DOHH2 (cell line): ENCODE data around the gene SCRG1.

ENCODE experiments used
- H3F3A ChIP-seq: fragments of 200-600 bp; sonication (generic), shearing (Covaris generic); 2 replicates; pipeline ENCODE4 v1.6.0; 2016; ENCODE audit warnings: antibody characterized with exemption, mild to moderate bottlenecking; ENCODE audit not compliant: control insufficient read depth, insufficient read depth
- H3K27ac ChIP-seq: fragments of 200-600 bp; sonication (generic); 2 replicates; pipeline ENCODE4 v1.5.1; 2014; ENCODE audit warnings: low read depth, mild to moderate bottlenecking, low read length, moderate library complexity
- H3K27me3 ChIP-seq: fragments of 200-600 bp; sonication (generic); 2 replicates; pipeline ENCODE4 v1.6.1; 2014; ENCODE audit warnings: mild to moderate bottlenecking, low read length, mixed read lengths; ENCODE audit not compliant: control insufficient read depth
- H3K36me3 ChIP-seq: fragments of 200-600 bp; sonication (generic); 2 replicates; pipeline ENCODE4 v1.6.1; 2014; ENCODE audit warnings: mild to moderate bottlenecking, low read length, moderate library complexity, mixed read lengths; ENCODE audit not compliant: control insufficient read depth
- H3K4me1 ChIP-seq: fragments of 200-600 bp; sonication (generic); 2 replicates; pipeline ENCODE4 v1.6.1; 2014; ENCODE audit warnings: mild to moderate bottlenecking, low read length, mixed read lengths; ENCODE audit not compliant: control insufficient read depth
- H3K4me2 ChIP-seq: fragments of 200-600 bp; sonication (generic); 2 replicates; pipeline ENCODE4 v1.6.0; 2014; ENCODE audit warnings: mild to moderate bottlenecking, low read length, moderate library complexity
- H3K4me3 ChIP-seq: fragments of 200-600 bp; sonication (generic); 2 replicates; pipeline ENCODE4 v1.5.1; 2014; ENCODE audit warnings: mild to moderate bottlenecking, low read length, mixed read lengths
- H3K79me2 ChIP-seq: fragments of 200-600 bp; sonication (generic); 2 replicates; pipeline ENCODE4 v1.6.1; 2014; ENCODE audit warnings: mild to moderate bottlenecking, low read length, mixed read lengths; ENCODE audit not compliant: control insufficient read depth
- H3K9me2 ChIP-seq: fragments of 200-600 bp; sonication (generic); replicated peaks from 2 replicates; pipeline ENCODE4 v1.6.1; 2014; ENCODE audit warnings: mild to moderate bottlenecking, low read length, mixed read lengths; ENCODE audit not compliant: control insufficient read depth
- H3K9me3 ChIP-seq: fragments of 200-600 bp; sonication (generic); 2 replicates; pipeline ENCODE4 v1.6.1; 2014; ENCODE audit warnings: antibody characterized with exemption, low read length, mixed read lengths; ENCODE audit not compliant: control insufficient read depth, insufficient read depth
- H4K20me1 ChIP-seq: fragments of 200-600 bp; sonication (generic); 2 replicates; pipeline ENCODE4 v1.6.0; 2014; ENCODE audit warnings: low read depth, mild to moderate bottlenecking, antibody characterized with exemption, low read length, moderate library complexity; ENCODE audit not compliant: control insufficient read depth, insufficient read depth
- EZH2phosphoT487 ChIP-seq: fragments of 200-600 bp; sonication (generic); IDR thresholded peaks from 2 replicates; pipeline ENCODE4 v1.6.1; 2017; ENCODE audit warnings: borderline replicate concordance, mild to moderate bottlenecking, antibody characterized with exemption, low read length, moderate library complexity, mixed read lengths
- TF ChIP-seq, protein P1 (sequence below): fragments of 200-600 bp; sonication (generic); IDR thresholded peaks from one replicate; pipeline ENCODE4 v1.5.1; 2014; ENCODE audit warnings: antibody characterized with exemption, mild to moderate bottlenecking, low read depth, low read length; ENCODE audit not compliant: poor library complexity, severe bottlenecking

SCRG1 gene

DNA sequence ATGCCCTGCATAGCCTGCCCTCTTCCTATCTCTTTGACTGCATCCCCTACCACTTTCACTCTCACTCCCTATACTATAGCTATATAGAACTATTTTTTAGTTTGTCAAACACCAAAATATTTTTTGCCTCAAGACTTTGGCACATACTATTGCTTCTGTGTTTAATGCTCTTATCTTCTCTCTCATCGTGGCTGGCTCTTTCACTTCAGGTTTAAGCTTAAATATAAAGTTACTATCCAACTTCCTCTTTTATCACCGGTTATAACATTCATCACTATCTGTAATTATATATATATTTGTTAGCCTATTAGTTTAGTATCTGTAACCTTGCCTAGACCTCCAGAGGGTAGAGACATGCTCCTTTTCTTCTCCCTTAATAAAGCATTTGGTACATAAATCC lies 53.3 kb downstream of the SCRG1 start:
- peaks cover 4% of the 10 kb centered on the region; the same call in 1 of the 2 replicates for H3K79me2 ChIP-seq
- no peaks in the 10 kb centered on the region for H3K36me3 ChIP-seq
- H3K4me1 ChIP-seq, result peaks cover 14% of the 10 kb centered on the region
- no peaks in the 10 kb centered on the region for H4K20me1 ChIP-seq
- no peaks in the 10 kb centered on the region for H3F3A ChIP-seq
- no peak overlapping the region for H3K4me3 ChIP-seq
- no peaks in the 10 kb centered on the region for H3K27me3 ChIP-seq
- H3K9me3 ChIP-seq, result no peaks in the 10 kb centered on the region
- no peak for TF ChIP-seq EZH2phosphoT487
- TF ChIP-seq, protein P1, sequence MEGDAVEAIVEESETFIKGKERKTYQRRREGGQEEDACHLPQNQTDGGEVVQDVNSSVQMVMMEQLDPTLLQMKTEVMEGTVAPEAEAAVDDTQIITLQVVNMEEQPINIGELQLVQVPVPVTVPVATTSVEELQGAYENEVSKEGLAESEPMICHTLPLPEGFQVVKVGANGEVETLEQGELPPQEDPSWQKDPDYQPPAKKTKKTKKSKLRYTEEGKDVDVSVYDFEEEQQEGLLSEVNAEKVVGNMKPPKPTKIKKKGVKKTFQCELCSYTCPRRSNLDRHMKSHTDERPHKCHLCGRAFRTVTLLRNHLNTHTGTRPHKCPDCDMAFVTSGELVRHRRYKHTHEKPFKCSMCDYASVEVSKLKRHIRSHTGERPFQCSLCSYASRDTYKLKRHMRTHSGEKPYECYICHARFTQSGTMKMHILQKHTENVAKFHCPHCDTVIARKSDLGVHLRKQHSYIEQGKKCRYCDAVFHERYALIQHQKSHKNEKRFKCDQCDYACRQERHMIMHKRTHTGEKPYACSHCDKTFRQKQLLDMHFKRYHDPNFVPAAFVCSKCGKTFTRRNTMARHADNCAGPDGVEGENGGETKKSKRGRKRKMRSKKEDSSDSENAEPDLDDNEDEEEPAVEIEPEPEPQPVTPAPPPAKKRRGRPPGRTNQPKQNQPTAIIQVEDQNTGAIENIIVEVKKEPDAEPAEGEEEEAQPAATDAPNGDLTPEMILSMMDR, result no peak
- no peak overlapping the region for H3K27ac ChIP-seq
- H3K4me2 ChIP-seq, result peak overlapping the region; percentile 34
- no peaks in the 10 kb centered on the region for H3K9me2 ChIP-seq

DNA sequence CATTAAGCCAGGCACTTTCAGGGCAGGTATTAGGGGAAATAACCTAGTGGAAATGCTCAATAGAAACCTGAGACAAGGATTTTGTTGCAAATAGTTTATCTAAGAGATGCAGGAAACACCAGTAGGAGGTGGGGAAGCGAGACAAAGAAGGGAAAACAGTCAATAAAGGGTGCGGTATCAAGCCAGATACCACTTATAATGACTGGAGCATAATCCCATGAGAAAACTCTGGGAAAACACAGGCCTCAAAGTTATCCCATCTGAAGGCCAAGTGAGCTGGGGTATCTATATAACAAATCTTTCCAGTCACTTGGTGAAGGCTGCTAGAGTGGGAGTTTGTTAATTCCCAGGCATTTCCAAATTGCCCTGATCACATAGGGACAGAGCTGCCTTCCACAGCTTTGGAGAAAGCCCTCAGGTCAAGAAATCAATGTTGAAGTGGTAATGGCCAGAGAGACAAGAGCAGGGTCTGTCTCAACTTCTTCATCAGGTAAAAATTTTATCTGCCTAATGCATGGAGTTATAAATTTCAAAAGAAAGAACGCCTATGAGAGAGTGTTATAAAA lies 55.0 kb downstream of the SCRG1 start:
- TF ChIP-seq EZH2phosphoT487, result no peak
- TF ChIP-seq, protein P1, result no peak
- Histone ChIP-seq H4K20me1 (no peaks in the 10 kb centered on the region), H3K4me3 (no peak overlapping the region), H3K4me2 (no peak overlapping the region), H3F3A (no peaks in the 10 kb centered on the region), H3K27ac (no peak overlapping the region), H3K9me3 (no peaks in the 10 kb centered on the region), H3K79me2 (peaks cover 4% of the 10 kb centered on the region; the same call in 1 of the 2 replicates), H3K27me3 (no peaks in the 10 kb centered on the region), H3K36me3 (no peaks in the 10 kb centered on the region), H3K9me2 (no peaks in the 10 kb centered on the region), H3K4me1 (peaks cover 27% of the 10 kb centered on the region)

DNA sequence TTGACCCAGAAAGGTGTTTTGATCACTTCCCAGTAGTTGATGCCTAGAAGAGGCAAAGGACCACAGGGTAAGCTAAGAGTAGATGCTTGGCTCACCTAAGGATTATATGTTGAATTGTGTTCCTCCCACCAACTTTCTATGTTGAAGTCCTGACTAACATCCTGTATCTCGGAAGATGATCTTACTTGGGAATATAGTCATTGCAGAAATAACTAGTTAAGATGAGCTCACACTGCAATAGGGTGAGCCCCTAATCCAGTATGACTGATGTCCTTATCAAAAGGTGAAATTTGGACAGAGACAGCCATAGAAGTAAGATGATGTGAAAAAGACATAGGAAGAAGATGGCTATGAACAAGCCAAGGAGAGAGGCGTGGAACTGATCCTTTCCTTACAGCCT lies 61.5 kb downstream of the SCRG1 start:
- TF ChIP-seq, protein P1, result no peak
- no peak for TF ChIP-seq EZH2phosphoT487
- Histone ChIP-seq H3K4me2 (no peak overlapping the region), H3K79me2 (peaks cover 60% of the 10 kb centered on the region), H3K9me3 (no peaks in the 10 kb centered on the region), H4K20me1 (peaks cover 3% of the 10 kb centered on the region), H3K4me1 (peaks cover 42% of the 10 kb centered on the region), H3K27ac (no peak overlapping the region), H3K4me3 (no peak overlapping the region), H3F3A (peaks cover 15% of the 10 kb centered on the region), H3K36me3 (peaks cover 21% of the 10 kb centered on the region), H3K9me2 (no peaks in the 10 kb centered on the region), H3K27me3 (no peaks in the 10 kb centered on the region)
